Nasal cavity respiratory epithelium epithelial cell of viscerocranial mucosa (primary cell): Measurements from ENCODE around the gene AADACL3. TPM values are rescaled to one million over a fixed set of nuclear protein-coding genes. Genes with fewer than 3 reads are reported as not detected.

Source experiments
- total RNA-seq: library from RNA; depleted of rRNA; stranded (reverse); fragments of >200 nt; gene quantifications from 2 replicates; pipeline ENCODE4 v1.2.3, GENCODE V29; 2014

Gene AADACL3, protein sequence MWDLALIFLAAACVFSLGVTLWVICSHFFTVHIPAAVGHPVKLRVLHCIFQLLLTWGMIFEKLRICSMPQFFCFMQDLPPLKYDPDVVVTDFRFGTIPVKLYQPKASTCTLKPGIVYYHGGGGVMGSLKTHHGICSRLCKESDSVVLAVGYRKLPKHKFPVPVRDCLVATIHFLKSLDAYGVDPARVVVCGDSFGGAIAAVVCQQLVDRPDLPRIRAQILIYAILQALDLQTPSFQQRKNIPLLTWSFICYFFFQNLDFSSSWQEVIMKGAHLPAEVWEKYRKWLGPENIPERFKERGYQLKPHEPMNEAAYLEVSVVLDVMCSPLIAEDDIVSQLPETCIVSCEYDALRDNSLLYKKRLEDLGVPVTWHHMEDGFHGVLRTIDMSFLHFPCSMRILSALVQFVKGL
- total RNA-seq, result not detected in 2 replicates

DNA sequence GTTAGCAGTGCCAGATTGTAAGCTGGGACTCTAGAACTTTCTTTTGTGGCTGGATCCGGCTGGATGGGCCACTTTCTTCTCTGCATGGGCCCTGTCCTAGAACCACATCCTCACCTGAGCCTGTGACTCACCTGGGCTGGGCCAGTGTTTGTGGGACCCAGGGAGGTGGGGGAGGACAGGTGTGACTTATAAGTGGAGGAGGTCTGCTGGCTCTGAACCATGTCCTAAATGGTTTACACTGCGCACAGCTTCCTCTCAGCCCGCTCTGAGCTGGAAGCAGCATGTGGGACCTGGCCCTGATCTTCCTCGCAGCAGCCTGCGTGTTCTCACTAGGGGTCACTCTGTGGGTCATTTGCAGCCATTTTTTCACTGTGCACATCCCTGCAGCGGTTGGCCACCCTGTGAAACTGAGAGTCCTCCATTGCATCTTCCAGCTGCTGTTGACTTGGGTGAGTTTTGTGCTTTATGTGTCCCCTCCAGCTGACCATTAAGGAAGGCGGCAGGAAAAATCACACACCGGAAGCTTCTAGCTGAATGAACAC, at the start of gene AADACL3:
Gene AADACL3 (plus strand): TSS at position 215 of the 542 bp plus-strand sequence. CDS start 67 bp downstream, at position 282.

GRCh38 chr1:12745992-12746323, 30.0 kb downstream of the AADACL3 start, which contains the start of gene CFAP107:
Gene CFAP107, plus strand, starts transcription at chr1:12746200. Its CDS starts 231 bp downstream, at chr1:12746431.

GRCh38 chr1:12773438-12773837, 57.5 kb downstream of the AADACL3 start, which contains the start of gene PRAMEF12:
Gene PRAMEF12, plus strand, starts transcription at chr1:12773738. Its CDS starts 1,130 bp downstream, at chr1:12774868.

Other genes starting within 250 kb of the AADACL3 start
- 14.7 and 47.6 TPM in 2 replicates for gene DHRS3, start 97.9 kb upstream of the AADACL3 start, total RNA-seq
- not detected in 2 replicates for gene AADACL4, start 72.0 kb upstream of the AADACL3 start, total RNA-seq
- not detected in 2 replicates for gene CFAP107, start 30.1 kb downstream of the AADACL3 start, total RNA-seq
- gene PRAMEF12, start 57.6 kb downstream of the AADACL3 start, total RNA-seq, result not detected in 2 replicates
- gene PRAMEF1, start 75.3 kb downstream of the AADACL3 start, total RNA-seq, result not detected in 2 replicates
- not detected in 2 replicates for gene PRAMEF11, start 115.3 kb downstream of the AADACL3 start, total RNA-seq
- not detected in 2 replicates for gene HNRNPCL1, start 132.6 kb downstream of the AADACL3 start, total RNA-seq
- not detected in 2 replicates for gene PRAMEF2, start 141.0 kb downstream of the AADACL3 start, total RNA-seq
- not detected in 2 replicates for gene PRAMEF4, start 170.1 kb downstream of the AADACL3 start, total RNA-seq
- gene PRAMEF10, start 182.2 kb downstream of the AADACL3 start, total RNA-seq, result not detected in 2 replicates
- not detected in 2 replicates for gene PRAMEF7, start 200.5 kb downstream of the AADACL3 start, total RNA-seq
- not detected in 2 replicates for gene PRAMEF6, start 231.5 kb downstream of the AADACL3 start, total RNA-seq